A172 (cell line): Measurements from ENCODE around the gene RPS6KA1. TPM values are rescaled to one million over a fixed set of nuclear protein-coding genes. Genes with fewer than 3 reads are reported as not detected.
A peak's percentile ranks its signal among the peaks of the same experiment; 100 is the strongest.
"Not testable (repeated sequence)": the region's sequence is repeated elsewhere in the genome, so short reads cannot be mapped to it uniquely, and the experiment has no call there.

Source experiments
- DNase-seq: peaks from one replicate; pipeline ENCODE4 v3.0.0-alpha.2; 2015; ENCODE audit warnings: low spot score
- total RNA-seq: library from RNA; depleted of rRNA; stranded (reverse); fragments of >200 nt; shearing (Covaris generic); gene quantifications from 2 replicates; pipeline ENCODE4 v1.2.3, GENCODE V29; 2014; rRNA removed

RPS6KA1 gene
- 14.6 and 22.2 TPM in 2 replicates for total RNA-seq

GRCh38 chr1:26529655-26530409, at the start of gene RPS6KA1:
TSS of gene RPS6KA1 (plus strand) at chr1:26529761. CDS start at chr1:26529921, 160 bp downstream.
- no peak for DNase-seq

DNA sequence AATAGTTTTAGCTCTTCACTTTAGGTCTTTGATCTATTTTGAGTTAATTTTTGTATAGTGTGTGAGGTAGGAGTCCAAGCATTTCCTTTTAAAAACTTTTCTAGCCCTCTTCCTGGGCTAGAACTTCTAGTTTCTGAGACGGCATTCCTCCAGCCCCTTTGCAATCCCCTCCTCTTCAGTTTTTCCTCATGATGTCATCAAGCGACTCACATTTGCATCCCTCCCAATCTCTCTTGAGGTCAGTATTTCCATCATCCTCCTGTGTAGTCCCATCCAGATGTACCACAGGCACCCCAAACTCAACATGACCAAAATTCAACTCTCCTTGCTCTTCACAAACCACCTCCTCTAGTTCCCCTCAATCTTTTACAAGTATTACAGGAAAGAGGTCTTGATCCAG, 46.6 kb upstream of the RPS6KA1 start:
- no peak for DNase-seq

DNA sequence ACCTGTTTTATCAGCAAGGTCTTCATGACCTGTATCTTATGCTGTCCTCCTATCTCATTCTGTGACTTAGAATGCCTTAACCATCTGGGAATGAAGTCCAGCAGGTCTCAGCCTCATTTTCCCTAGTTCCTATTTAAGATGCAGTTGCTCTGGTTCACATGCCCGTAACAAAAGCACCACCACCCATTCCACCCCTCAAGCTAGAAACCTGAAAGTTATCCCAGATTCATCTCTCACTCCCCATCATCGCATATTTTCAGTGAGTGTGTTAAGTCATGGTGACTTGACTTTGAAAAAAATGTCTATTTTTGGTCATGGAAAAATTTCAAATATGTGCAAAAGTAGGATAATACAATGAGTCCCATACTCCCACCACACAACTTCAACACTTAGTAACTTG, 45.6 kb upstream of the RPS6KA1 start:
- no peak for DNase-seq

DNA sequence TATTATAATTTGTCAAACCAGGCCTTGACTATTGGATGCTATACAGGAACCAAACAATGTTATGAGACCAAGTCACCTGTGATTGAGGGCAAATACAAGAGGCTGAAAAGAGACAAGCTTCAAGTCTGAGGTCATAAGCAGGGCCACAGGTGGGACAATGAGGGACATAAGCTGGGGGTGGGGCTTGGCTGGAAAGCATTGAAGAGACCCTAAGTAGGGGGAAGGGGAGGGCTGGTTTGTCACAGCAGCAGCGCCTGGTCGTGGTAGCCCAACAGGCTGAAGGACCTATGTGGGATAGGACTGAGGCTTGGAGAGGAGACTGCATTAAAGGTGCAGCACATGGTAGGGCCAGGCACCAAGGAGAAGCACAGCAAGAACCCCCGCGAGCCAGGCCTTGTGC, 39.4 kb upstream of the RPS6KA1 start:
- no peak for DNase-seq

GRCh38 chr1:26493267-26493666, 36.3 kb upstream of the RPS6KA1 start:
- DNase-seq, result no peak

- no peak for DNase-seq
Measured at GRCh38 chr1:26493938-26494337, 35.6 kb upstream of the RPS6KA1 start.

DNA sequence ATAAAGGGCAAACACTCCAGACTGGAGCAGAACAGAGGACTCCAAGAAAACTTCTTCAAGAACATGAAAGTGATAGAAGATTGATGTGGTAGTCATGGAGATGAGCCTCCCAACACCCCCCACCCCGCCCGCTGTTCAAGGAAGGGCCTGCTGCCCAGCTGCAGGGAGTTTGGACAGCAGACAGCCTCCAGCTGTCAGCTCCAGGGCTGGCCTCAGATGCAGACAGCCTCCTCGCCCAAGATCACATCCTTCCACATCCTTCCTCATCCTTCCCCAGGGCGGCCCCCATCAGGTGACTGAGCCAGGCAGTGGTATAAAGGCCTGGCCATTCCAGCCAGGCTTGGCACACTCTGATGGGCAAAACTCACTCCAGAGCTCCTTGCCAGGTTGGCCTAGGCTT, 32.7 kb upstream of the RPS6KA1 start:
- DNase-seq, result no peak

- no peak for DNase-seq
Measured at GRCh38 chr1:26498894-26499293, 30.7 kb upstream of the RPS6KA1 start.

GRCh38 chr1:26500488-26501175, 28.9 kb upstream of the RPS6KA1 start:
- peak; percentile 51 for DNase-seq

DNA sequence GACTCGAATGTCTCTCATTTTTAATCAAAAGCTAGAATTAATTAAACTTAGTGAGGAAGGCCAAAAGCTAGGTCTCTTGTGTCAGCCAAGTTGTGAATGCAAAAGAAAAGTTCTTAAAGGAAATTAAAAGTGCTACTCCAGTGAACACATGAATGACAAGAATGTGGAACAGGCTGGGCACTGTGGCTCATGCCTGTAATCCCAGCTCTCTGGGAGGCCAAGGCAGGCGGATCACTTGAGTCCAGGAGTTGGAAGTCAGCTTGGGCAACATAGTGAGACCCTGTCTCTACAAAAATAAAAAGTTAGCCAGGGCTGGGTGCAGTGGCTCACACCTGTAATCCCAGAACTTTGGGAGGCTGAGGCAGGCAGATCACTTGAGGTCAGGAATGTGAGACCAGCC, 18.9 kb upstream of the RPS6KA1 start:
- DNase-seq, result not testable (repeated sequence)

DNA sequence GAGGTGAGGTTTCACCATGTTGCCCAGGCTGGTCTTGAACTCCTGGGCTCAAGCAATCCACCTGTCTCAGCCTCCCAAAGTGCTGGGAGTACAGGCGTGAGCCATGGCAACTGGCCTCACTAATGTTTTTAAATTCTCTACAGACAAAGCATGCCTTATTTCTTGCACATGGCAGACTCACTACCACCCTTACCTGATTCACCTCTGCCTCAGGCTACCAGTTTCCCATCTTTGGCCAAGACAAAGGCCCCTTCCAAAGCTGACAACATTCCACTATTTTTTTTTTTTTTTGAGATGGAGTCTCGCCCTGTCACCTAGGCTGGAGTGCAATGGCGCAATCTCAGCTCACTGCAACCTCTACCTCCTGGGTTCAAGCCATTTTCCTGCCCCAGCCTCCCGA, 13.7 kb upstream of the RPS6KA1 start:
- DNase-seq, result not testable (repeated sequence)

DNA sequence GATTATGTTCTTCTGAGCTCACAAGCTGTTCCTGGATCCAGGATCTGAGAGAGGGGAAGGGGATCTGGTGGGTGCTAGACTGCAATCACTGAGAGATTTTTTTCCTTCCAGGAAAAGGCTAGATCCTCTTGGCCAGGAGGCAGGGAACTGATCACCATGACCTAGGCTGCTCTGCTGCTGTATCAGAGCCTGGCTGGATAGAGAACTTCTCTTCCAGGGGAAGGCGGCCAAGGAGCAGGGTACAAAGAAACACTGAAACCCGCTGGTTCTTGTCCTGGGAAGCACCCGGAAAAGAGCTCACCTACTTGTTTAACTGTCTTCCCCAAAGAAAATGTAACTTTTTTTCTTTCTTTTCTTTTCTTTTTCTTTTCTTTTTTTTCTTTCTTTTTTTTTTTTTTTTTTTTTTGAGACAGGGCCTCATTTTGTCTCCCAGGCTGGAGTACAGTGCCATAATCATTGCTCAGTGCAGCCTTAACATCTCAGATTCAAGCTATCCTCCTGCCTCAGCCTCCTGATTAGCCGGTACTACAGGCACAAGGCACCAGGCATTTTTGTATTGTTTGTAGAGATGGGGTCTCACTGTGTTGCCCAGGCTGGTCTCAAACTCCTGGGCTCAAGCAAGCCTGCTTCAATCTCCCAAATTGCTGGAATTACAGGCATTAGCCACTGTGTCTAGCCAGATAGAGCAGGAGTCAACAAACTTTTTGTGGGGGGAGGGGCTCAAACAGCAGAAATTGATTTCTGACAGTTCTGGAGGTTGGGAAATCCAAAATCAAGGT, 12.4 kb upstream of the RPS6KA1 start:
- no peak for DNase-seq

GRCh38 chr1:26517766-26518049, 11.9 kb upstream of the RPS6KA1 start:
- DNase-seq, result no peak

GRCh38 chr1:26518355-26518754, 11.2 kb upstream of the RPS6KA1 start:
- no peak for DNase-seq

- DNase-seq, result no peak
Measured at GRCh38 chr1:26520339-26520738, 9.2 kb upstream of the RPS6KA1 start.

GRCh38 chr1:26521669-26522030, 7.9 kb upstream of the RPS6KA1 start:
- DNase-seq, result no peak

DNA sequence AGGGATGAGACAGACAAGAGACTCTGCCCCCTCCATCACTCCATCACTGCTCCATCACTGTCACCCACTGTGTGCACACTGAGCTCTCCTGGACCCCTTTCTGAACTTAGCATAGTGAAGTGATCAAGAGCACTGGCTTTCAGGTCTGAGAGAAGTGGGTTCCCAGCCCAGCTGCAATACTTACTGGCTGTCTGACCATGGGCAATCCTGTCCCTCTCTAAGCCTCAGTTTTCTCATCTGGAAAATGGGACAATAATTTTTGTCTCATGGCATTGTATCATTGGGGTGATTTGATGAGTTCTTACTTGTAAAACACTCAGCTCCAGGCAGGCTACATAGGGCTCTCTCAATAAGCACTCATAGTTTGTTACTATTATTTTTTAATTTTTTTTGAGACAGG, 7.5 kb upstream of the RPS6KA1 start:
- DNase-seq, result no peak

GRCh38 chr1:26524181-26524580, 5.4 kb upstream of the RPS6KA1 start:
- no peak for DNase-seq

GRCh38 chr1:26526287-26526686, 3.3 kb upstream of the RPS6KA1 start:
- DNase-seq, result no peak

- DNase-seq, result no peak
Measured at GRCh38 chr1:26529405-26529654, 231 bp upstream of the RPS6KA1 start.

DNA sequence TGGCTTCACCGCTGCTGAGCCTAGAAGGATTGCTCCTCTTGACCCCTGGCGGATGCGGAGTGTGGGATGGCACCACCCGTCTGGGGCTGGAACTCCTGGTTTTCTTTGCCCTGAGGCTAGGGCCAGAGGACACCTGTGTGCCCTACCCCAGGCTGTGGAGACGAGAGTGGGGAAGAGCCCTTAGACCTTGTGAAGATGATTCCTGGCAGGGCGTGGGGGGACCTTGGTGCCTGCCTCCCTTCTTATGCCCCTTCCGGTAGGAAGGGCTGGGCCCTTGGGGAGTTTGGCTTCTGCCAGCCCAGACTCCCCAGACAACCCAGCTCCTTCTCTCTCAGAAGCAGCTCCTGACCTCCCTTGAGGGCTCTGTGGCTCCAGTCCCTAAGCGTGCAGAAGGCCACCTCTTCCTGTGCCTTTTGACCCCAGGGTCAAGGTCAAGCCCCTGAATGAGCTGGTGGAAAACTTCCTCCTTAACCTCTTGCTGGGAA, 891 bp downstream of the RPS6KA1 start:
- DNase-seq, result no peak

DNA sequence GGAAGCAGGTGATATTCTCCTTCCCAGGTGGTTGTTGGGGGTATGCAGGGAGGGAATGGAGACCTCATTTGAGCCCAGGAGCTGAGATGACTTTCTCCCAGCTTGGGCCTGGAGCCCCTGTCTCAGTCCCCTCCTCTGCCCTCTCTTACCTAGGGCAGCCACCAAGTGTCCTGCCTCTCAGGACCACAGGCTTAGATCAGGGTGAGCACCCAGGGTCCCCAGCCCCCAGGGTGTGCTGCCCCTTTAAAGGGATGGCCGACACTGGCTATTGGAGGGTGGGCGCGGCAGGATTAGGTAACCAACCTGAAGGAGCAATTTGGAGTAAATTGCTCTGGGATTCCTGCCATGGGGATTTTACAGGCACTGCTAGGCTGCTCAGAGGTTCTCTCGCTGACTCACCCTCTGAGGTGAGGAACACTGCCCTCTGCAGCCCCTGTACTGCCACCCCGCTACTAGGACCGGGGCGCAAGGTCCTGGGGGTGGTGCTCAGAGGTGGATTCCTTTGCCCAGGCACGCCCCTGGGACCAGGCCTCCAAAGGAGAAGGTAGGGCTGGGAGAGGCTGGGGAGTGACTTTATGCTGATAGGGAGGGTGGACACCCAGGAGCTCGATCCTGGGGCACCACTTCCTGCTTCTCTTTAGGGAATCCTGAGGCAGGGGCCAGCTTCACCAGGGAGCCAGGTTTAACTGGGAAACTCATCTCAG, 1.5 kb downstream of the RPS6KA1 start:
- peak; percentile 88 for DNase-seq
